ENCODE measurements around the gene SLCO2A1. TPM values are rescaled to one million over a fixed set of nuclear protein-coding genes. Genes with fewer than 3 reads are reported as not detected.
A peak's percentile ranks its signal among the peaks of the same experiment; 100 is the strongest.

SLCO2A1 gene
- total RNA-seq, 1 donor from 2014 or later = 3.8 TPM

- Mint-ChIP-seq H3K27me3 (ENCODE audit: unreplicated experiment) (peaks cover 18% of the 10 kb centered on the region), H3K36me3 (ENCODE audit: low read depth, unreplicated experiment) (peaks cover 9% of the 10 kb centered on the region), H3K9me3 (ENCODE audit: unreplicated experiment) (no peaks in the 10 kb centered on the region), H3K4me1 (ENCODE audit: unreplicated experiment) (peaks cover 2% of the 10 kb centered on the region), H3K4me3 (ENCODE audit: unreplicated experiment) (peak overlapping the region; percentile 65), H3K27ac (ENCODE audit: unreplicated experiment) (no peak overlapping the region)
- no peak for DNase-seq (ENCODE audit: low spot score)
- TF ChIP-seq, protein P1, sequence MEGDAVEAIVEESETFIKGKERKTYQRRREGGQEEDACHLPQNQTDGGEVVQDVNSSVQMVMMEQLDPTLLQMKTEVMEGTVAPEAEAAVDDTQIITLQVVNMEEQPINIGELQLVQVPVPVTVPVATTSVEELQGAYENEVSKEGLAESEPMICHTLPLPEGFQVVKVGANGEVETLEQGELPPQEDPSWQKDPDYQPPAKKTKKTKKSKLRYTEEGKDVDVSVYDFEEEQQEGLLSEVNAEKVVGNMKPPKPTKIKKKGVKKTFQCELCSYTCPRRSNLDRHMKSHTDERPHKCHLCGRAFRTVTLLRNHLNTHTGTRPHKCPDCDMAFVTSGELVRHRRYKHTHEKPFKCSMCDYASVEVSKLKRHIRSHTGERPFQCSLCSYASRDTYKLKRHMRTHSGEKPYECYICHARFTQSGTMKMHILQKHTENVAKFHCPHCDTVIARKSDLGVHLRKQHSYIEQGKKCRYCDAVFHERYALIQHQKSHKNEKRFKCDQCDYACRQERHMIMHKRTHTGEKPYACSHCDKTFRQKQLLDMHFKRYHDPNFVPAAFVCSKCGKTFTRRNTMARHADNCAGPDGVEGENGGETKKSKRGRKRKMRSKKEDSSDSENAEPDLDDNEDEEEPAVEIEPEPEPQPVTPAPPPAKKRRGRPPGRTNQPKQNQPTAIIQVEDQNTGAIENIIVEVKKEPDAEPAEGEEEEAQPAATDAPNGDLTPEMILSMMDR (IDR thresholded peaks at IDR 0.05; ENCODE audit: unreplicated experiment) = no peak
Observed at GRCh38 chr3:134030379-134031347, 938 bp upstream of the SLCO2A1 start.

GRCh38 chr3:134029256-134029733 lies 430 bp downstream of the SLCO2A1 start:
- H3K27me3 Mint-ChIP-seq (ENCODE audit: unreplicated experiment) = peaks cover 18% of the 10 kb centered on the region
- no peak for DNase-seq (ENCODE audit: low spot score)
- peaks cover 2% of the 10 kb centered on the region for H3K4me1 Mint-ChIP-seq (ENCODE audit: unreplicated experiment)
- TF ChIP-seq, protein P1 (IDR thresholded peaks at IDR 0.05; ENCODE audit: unreplicated experiment) = no peak
- H3K27ac Mint-ChIP-seq (ENCODE audit: unreplicated experiment) = no peak overlapping the region
- H3K4me3 Mint-ChIP-seq (ENCODE audit: unreplicated experiment) = peak overlapping the region; percentile 97
- H3K9me3 Mint-ChIP-seq (ENCODE audit: unreplicated experiment) = no peaks in the 10 kb centered on the region
- H3K36me3 Mint-ChIP-seq (ENCODE audit: low read depth, unreplicated experiment) = peaks cover 6% of the 10 kb centered on the region

DNA sequence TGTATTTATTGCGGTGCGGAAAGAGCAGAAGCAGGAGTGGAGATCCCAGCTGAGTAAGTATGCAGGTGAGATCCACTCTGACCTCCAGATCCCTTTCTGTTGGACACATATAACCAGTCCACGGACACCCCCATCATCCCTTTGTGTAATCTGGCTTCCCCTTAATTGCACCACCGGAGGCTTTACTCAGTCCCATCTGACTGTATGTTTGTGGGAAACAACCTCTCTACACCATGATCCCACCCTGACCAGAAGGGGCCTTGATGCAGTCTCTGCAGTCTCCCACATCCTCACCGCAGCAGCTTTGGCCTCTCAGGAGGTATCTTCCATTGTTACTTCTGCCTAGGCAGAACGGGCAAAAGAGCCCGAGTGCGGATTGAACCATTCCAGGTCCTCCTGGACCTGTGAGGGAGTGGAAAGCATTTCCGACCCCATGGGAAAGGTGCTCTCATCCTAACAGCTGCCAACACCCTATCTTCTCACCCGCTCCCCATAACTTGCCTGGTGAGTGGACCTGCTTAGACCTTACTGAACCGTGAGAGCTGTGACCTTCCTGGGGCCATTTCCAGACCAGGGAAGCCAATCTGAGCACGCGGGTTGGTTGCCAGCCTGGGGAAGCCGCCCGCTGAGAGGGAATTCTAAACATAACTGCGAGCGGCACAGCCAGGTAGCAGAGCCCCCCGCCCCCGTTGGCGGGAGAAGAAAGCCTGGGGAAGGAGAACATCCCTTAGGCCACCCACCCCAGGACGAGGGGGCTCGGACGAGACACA lies 1.1 kb downstream of the SLCO2A1 start:
- Mint-ChIP-seq H3K4me3 (ENCODE audit: unreplicated experiment) (peak overlapping the region; percentile 97), H3K27ac (ENCODE audit: unreplicated experiment) (no peak overlapping the region), H3K27me3 (ENCODE audit: unreplicated experiment) (peaks cover 17% of the 10 kb centered on the region), H3K9me3 (ENCODE audit: unreplicated experiment) (no peaks in the 10 kb centered on the region), H3K4me1 (ENCODE audit: unreplicated experiment) (peaks cover 2% of the 10 kb centered on the region), H3K36me3 (ENCODE audit: low read depth, unreplicated experiment) (peaks cover 6% of the 10 kb centered on the region)
- TF ChIP-seq, protein P1 (IDR thresholded peaks at IDR 0.05; ENCODE audit: unreplicated experiment) = no peak
- DNase-seq (ENCODE audit: low spot score) = no peak

- Mint-ChIP-seq H3K9me3 (ENCODE audit: unreplicated experiment) (no peaks in the 10 kb centered on the region), H3K36me3 (ENCODE audit: low read depth, unreplicated experiment) (peaks cover 6% of the 10 kb centered on the region), H3K4me3 (ENCODE audit: unreplicated experiment) (no peak overlapping the region), H3K27ac (ENCODE audit: unreplicated experiment) (no peak overlapping the region), H3K27me3 (ENCODE audit: unreplicated experiment) (peaks cover 16% of the 10 kb centered on the region), H3K4me1 (ENCODE audit: unreplicated experiment) (peaks cover 2% of the 10 kb centered on the region)
- no peak for DNase-seq (ENCODE audit: low spot score)
- TF ChIP-seq, protein P1 (IDR thresholded peaks at IDR 0.05; ENCODE audit: unreplicated experiment) = no peak
Observed at GRCh38 chr3:134027631-134028030, 2.1 kb downstream of the SLCO2A1 start.

Measured in endothelial cell (in vitro differentiated cells).